PFSK-1 (cell line): Measurements from ENCODE around the gene TLCD3B.

ENCODE experiments used
- POLR2AphosphoS5 ChIP-seq: IDR thresholded peaks from 2 replicates; pipeline ENCODE4 v1.6.1; 2012; ENCODE audit warnings: low read depth, mild to moderate bottlenecking, control low read depth, low read length, moderate library complexity
- TAF1 ChIP-seq: IDR thresholded peaks from 2 replicates; pipeline ENCODE4 v1.6.1; 2012; ENCODE audit warnings: low read length, control low read depth, borderline replicate concordance; ENCODE audit not compliant: insufficient read depth
- TF ChIP-seq, protein P1 (sequence below), 2 experiments: IDR thresholded peaks; 2 replicates each; pipeline versions ENCODE4 v1.6.1 to v1.8.0; 2011 to 2012; ENCODE audit warnings: low read depth in 2 of 2, low read length in 2 of 2, control low read depth in 1 of 2, inconsistent platforms in 1 of 2, mild to moderate bottlenecking in 1 of 2, moderate library complexity in 1 of 2; ENCODE audit not compliant: insufficient read depth in 1 of 2

DNA sequence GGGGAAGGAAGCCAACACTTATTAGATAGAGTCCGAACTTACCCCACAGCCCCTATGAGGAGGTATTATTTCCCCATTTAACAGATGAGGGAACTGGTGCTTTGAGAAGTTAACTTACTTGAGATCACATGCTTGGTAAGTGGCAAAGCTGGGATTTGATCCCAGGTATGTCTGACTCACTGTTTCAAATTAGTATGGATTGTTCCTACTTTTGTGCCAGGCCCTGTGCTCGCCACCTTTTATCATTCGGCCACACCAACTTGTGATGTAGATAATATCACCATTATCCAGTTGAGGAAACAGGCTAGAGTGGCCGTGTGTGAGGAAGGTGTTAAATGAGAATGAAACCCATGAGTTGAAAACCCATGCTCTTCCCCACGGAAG lies 46.3 kb downstream of the TLCD3B start:
- TF ChIP-seq POLR2AphosphoS5 (no peak), TAF1 (no peak)
- TF ChIP-seq, protein P1, sequence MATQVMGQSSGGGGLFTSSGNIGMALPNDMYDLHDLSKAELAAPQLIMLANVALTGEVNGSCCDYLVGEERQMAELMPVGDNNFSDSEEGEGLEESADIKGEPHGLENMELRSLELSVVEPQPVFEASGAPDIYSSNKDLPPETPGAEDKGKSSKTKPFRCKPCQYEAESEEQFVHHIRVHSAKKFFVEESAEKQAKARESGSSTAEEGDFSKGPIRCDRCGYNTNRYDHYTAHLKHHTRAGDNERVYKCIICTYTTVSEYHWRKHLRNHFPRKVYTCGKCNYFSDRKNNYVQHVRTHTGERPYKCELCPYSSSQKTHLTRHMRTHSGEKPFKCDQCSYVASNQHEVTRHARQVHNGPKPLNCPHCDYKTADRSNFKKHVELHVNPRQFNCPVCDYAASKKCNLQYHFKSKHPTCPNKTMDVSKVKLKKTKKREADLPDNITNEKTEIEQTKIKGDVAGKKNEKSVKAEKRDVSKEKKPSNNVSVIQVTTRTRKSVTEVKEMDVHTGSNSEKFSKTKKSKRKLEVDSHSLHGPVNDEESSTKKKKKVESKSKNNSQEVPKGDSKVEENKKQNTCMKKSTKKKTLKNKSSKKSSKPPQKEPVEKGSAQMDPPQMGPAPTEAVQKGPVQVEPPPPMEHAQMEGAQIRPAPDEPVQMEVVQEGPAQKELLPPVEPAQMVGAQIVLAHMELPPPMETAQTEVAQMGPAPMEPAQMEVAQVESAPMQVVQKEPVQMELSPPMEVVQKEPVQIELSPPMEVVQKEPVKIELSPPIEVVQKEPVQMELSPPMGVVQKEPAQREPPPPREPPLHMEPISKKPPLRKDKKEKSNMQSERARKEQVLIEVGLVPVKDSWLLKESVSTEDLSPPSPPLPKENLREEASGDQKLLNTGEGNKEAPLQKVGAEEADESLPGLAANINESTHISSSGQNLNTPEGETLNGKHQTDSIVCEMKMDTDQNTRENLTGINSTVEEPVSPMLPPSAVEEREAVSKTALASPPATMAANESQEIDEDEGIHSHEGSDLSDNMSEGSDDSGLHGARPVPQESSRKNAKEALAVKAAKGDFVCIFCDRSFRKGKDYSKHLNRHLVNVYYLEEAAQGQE (IDR thresholded peaks at IDR 0.05; ENCODE audit: insufficient read depth in 1 of 2, low read depth in 2 of 2, low read length in 2 of 2): no peak
